Tibial nerve (tissue), 4 donors: ENCODE data around the gene ICAM3. TPM values are rescaled to one million over a fixed set of nuclear protein-coding genes. Genes with fewer than 3 reads are reported as not detected.
"Not testable (repeated sequence)": the region's sequence is repeated elsewhere in the genome, so short reads cannot be mapped to it uniquely, and the experiment has no call there.

ENCODE experiments used
- DNase-seq, 2 donors: peaks; one replicate each; pipeline ENCODE4 v3.0.0-alpha.2; 2019; ENCODE audit warnings: low spot score in 2 of 2
- H3K27ac ChIP-seq, 4 donors: fragments of 200-600 bp; sonication (generic) in 3 of 4; one replicate each; pipeline ENCODE4 v1.5.1; 2017 to 2019; ENCODE audit warnings: mild to moderate bottlenecking in 1 of 4
- H3K27me3 ChIP-seq, 2 donors: fragments of 200-600 bp; sonication (generic) in 1 of 2; one replicate each; pipeline versions ENCODE4 v1.5.1 to v1.6.0; 2017 to 2019
- H3K36me3 ChIP-seq, 3 donors: fragments of 200-600 bp; sonication (generic); one replicate each; pipeline ENCODE4 v1.5.1; 2018 to 2019
- H3K4me1 ChIP-seq, 4 donors: fragments of 200-600 bp; sonication (generic) in 3 of 4; one replicate each; pipeline ENCODE4 v1.5.1; 2017 to 2019
- H3K4me3 ChIP-seq, 4 donors: fragments of 200-600 bp; sonication (generic) in 3 of 4; one replicate each; pipeline ENCODE4 v1.5.1; 2017 to 2019; ENCODE audit warnings: mild to moderate bottlenecking in 1 of 4, moderate library complexity in 1 of 4
- H3K9me3 ChIP-seq, 4 donors: fragments of 200-600 bp; sonication (generic) in 3 of 4; one replicate each; pipeline ENCODE4 v1.5.1; 2017 to 2019
- EP300 ChIP-seq, 2 donors: sonication (generic); formaldehyde crosslinking; IDR thresholded peaks; one replicate each; pipeline ENCODE4 v1.6.1; 2017; ENCODE audit warnings: antibody characterized with exemption in 2 of 2, mild to moderate bottlenecking in 1 of 2
- POLR2A ChIP-seq, 2 donors: fragments of 450-650 bp; IDR thresholded peaks; one replicate each; pipeline ENCODE4 v1.6.1; 2017; ENCODE audit warnings: antibody characterized with exemption in 2 of 2, mild to moderate bottlenecking in 2 of 2, moderate library complexity in 2 of 2
- WGBS, 2 donors: methylation state at CpG; one replicate each; pipeline ENCODE4 v1.1.5; 2018; 5-methylcytosine and 5-hydroxymethylcytosine counted together
- total RNA-seq, 4 donors: library from RNA; depleted of rRNA; stranded (reverse); fragments of >200 nt; gene quantifications; one replicate each; pipeline ENCODE4 v1.1.0, GENCODE V29; 2016
- TF ChIP-seq, protein P1 (sequence below), 5 experiments: fragments of 200-600 bp in 3 of 5; fragments of 450-650 bp in 2 of 5; sonication (generic) in 3 of 5; IDR thresholded peaks; one replicate each; pipeline ENCODE4 v1.5.1; 2016 to 2019; ENCODE audit warnings: antibody characterized with exemption in 5 of 5, mild to moderate bottlenecking in 3 of 5, moderate library complexity in 2 of 5

The ICAM3 gene, protein sequence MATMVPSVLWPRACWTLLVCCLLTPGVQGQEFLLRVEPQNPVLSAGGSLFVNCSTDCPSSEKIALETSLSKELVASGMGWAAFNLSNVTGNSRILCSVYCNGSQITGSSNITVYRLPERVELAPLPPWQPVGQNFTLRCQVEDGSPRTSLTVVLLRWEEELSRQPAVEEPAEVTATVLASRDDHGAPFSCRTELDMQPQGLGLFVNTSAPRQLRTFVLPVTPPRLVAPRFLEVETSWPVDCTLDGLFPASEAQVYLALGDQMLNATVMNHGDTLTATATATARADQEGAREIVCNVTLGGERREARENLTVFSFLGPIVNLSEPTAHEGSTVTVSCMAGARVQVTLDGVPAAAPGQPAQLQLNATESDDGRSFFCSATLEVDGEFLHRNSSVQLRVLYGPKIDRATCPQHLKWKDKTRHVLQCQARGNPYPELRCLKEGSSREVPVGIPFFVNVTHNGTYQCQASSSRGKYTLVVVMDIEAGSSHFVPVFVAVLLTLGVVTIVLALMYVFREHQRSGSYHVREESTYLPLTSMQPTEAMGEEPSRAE
- 1 to 10 TPM; 3.1 to 9.8 (median 3.3) TPM for total RNA-seq

DNA sequence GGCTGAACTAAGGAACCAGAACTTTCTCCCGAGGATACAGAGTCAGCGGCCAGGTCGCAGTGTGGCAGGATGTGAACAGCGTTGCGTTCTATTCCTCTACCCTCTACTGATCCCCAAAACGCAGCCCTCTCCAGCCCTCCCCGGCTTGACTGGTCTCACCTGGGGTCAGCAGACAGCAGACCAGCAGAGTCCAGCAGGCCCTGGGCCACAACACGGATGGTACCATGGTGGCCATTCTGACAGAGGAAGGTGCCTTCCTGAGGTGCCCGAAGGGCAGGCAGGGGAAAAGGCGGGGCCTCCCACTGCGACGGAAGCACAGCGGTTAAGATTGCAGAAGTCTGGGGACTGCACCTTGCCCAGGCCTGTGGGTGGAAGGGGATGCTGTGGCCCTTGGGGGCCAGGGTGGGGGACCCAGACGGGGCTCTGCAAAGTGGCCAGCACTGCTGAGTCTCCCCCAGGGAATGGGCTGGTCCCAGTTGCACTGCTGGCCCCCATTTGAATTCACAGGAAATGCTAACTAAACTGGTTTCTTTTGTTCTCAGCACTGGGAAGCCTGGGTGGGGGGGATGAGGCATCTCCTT lies at the start of gene ICAM3:
ICAM3 (minus strand) TSS at position 245 of the 581 bp plus-strand sequence; CDS start at position 235, 10 bp downstream.
- no peaks in the 10 kb centered on the region for H3K36me3 ChIP-seq
- no peaks in the 10 kb centered on the region for H3K27me3 ChIP-seq
- WGBS, 2 donors = 60 to 77% methylated on average over 14 of the region's 14 CpGs
- peaks cover 0 to 8% (median under 1%) of the 10 kb centered on the region in 4 donors for H3K4me1 ChIP-seq
- peak within 1 kb of the TSS in 1 of 4 donors; percentile 65 for H3K27ac ChIP-seq
- peak within 1 kb of the TSS in 1 of 4 donors; percentile 33 for H3K4me3 ChIP-seq
- TF ChIP-seq, protein P1, sequence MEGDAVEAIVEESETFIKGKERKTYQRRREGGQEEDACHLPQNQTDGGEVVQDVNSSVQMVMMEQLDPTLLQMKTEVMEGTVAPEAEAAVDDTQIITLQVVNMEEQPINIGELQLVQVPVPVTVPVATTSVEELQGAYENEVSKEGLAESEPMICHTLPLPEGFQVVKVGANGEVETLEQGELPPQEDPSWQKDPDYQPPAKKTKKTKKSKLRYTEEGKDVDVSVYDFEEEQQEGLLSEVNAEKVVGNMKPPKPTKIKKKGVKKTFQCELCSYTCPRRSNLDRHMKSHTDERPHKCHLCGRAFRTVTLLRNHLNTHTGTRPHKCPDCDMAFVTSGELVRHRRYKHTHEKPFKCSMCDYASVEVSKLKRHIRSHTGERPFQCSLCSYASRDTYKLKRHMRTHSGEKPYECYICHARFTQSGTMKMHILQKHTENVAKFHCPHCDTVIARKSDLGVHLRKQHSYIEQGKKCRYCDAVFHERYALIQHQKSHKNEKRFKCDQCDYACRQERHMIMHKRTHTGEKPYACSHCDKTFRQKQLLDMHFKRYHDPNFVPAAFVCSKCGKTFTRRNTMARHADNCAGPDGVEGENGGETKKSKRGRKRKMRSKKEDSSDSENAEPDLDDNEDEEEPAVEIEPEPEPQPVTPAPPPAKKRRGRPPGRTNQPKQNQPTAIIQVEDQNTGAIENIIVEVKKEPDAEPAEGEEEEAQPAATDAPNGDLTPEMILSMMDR (IDR thresholded peaks at IDR 0.05) = no peak
- TF ChIP-seq EP300 (IDR thresholded peaks at IDR 0.05) = no peak
- no peaks in the 10 kb centered on the region for H3K9me3 ChIP-seq
- no peak for DNase-seq

DNA sequence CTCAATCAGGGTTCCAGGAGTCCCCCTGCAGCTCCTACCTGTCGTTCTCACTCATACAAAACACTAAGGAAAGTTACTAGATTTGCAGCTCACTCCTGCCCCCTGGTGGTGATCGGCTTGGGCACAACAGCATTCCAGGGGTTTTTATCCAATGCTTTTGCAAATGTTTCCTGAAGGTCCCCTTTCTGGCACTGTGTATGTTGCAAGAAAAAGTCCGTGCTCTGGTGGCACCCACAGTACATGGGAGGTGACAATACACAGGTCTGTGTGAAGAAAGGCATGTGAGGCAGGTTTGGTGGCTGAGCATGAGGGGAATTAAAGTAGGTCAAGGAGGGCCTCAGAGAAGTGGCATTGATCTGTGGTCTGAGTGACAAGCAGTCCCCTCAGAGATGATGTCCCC lies 49.5 kb upstream of the ICAM3 start:
- no peaks in the 10 kb centered on the region for H3K27me3 ChIP-seq
- WGBS, 2 donors = 0 to 2% methylated on average over 3 of the region's 3 CpGs
- H3K27ac ChIP-seq = no peak overlapping the region
- H3K4me3 ChIP-seq = no peak overlapping the region
- no peaks in the 10 kb centered on the region for H3K9me3 ChIP-seq
- TF ChIP-seq, protein P1 (IDR thresholded peaks at IDR 0.05) = peak; percentile 82 to 94 (median 90)
- peak; percentile 3 to 25 for TF ChIP-seq EP300 (IDR thresholded peaks at IDR 0.05)
- TF ChIP-seq POLR2A (IDR thresholded peaks at IDR 0.05) = no peak
- peak; percentile 93 to 99 for DNase-seq
- H3K36me3 ChIP-seq = peaks cover 1 to 34% (median 14%) of the 10 kb centered on the region in 3 donors
- H3K4me1 ChIP-seq = peaks cover 0 to 8% (median 7%) of the 10 kb centered on the region in 4 donors

DNA sequence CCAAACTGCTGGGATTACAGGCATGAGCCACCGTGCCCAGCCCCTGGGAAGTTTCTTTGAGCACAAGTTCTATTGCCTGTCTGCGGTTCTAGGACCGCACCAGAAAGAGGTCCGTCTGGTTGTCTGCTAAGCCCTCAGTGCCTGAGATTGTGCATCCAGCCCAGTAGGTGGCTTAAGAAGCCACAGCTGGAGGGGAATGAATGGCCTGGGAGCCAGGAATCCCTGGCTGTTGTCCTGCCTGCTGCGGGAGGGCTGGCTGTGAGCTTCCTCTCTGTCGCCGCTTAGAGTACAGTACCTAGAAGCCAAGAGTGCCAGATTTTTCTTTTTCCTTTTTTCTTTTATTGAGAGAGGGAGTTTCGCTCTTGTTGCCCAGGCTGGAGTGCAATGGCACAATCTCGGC lies 45.2 kb upstream of the ICAM3 start:
- DNase-seq = no peak
- WGBS, 2 donors = 78% methylated on average over 9 of the region's 9 CpGs
- H3K4me3 ChIP-seq = no peak overlapping the region
- no peaks in the 10 kb centered on the region for H3K9me3 ChIP-seq
- H3K27ac ChIP-seq = no peak overlapping the region
- TF ChIP-seq EP300 (IDR thresholded peaks at IDR 0.05) = no peak
- TF ChIP-seq, protein P1 (IDR thresholded peaks at IDR 0.05) = no peak
- TF ChIP-seq POLR2A (IDR thresholded peaks at IDR 0.05) = no peak
- no peaks in the 10 kb centered on the region for H3K36me3 ChIP-seq
- H3K27me3 ChIP-seq = no peaks in the 10 kb centered on the region
- peaks cover 0 to 18% (median 15%) of the 10 kb centered on the region in 4 donors for H3K4me1 ChIP-seq

DNA sequence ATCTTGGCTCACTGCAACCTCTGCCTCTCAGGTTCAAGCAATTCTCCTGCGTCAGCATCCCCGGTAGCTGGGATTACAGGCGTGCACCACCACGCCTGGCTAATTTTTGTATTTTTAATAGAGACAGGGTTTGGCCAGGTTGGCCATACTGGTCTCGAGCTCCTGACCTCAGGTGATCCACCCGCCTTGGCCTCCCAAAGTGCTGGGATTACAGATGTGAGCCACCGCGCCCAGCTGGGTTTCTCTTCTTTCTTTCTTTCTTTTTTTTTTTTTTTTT lies 43.7 kb upstream of the ICAM3 start:
- not testable (repeated sequence) for H3K4me3 ChIP-seq, H3K27me3 ChIP-seq, DNase-seq, H3K27ac ChIP-seq, H3K9me3 ChIP-seq, H3K36me3 ChIP-seq
- 88 to 89% methylated on average over 8 of the region's 8 CpGs for WGBS, 2 donors
- peaks cover 0 to 23% (median 13%) of the 10 kb centered on the region in 4 donors for H3K4me1 ChIP-seq

DNA sequence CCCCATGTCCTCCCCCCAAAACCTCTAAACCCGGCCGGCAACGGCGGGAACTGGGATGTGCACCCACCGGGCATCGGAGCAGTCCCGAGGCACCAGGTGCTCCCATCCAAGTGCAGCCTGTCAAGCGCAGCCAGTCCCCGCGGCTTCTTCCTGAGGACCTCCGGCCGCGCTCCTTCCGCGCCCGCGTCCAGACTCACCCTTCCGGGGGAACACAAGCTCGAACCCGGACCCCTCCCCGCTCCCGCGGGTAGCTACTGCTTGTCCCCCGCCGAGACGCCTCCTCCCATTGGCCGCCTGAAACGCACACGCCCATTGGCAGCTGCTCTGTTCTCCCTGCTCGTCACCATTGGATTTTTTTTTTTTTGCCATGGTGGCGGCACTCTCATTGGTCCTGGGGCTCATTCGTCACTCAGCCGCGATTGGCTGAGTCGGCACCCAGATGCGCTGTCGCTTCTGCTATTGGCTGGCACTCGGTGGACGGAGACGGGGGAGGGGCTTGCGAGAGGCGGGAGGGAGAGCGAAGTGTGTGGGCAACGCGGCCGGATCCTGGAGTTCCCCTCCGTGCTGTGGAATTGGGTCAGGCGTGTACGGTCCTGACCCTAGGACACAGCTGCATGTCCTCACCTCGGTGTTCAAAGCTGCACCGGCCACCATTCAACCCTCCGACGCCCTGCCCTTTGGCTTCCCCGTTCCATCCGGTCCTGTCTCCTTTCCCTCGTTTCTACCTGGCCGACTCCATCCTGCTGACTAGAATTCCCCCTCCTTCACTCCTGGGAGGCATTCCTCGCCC lies 41.1 kb upstream of the ICAM3 start, which contains the start of gene TYK2:
TYK2 (minus strand) TSS at position 260 of the 790 bp plus-strand sequence. CDS start 2,166 bp downstream, outside the sequence.
- Histone ChIP-seq H3K27ac (peak within 1 kb of the TSS; percentile 77 to 94 (median 80)), H3K9me3 (no peaks in the 10 kb centered on the region), H3K27me3 (no peaks in the 10 kb centered on the region), H3K36me3 (peaks cover 0 to 27% (median 0%) of the 10 kb centered on the region in 3 donors), H3K4me1 (peaks cover 0 to 23% (median 13%) of the 10 kb centered on the region in 4 donors), H3K4me3 (peak within 1 kb of the TSS; percentile 64 to 98 (median 86))
- TF ChIP-seq EP300 (IDR thresholded peaks at IDR 0.05) (peak; percentile 72 to 87), POLR2A (IDR thresholded peaks at IDR 0.05) (peak in 1 of 2 donors; percentile 44)
- TF ChIP-seq, protein P1 (IDR thresholded peaks at IDR 0.05) = peak in 2 of 5 experiments; percentile 44 to 60
- 1% methylated on average over 49 to 58 of the region's 58 CpGs for WGBS, 2 donors
- DNase-seq = peak; percentile 97 to 99
